Mesenchymal stem cell (in vitro differentiated cells and primary cell): ENCODE measurements around the gene RBMS3.

Source experiments
- DNase-seq: peaks from one replicate; pipeline ENCODE4 v3.0.0-alpha.2; 2013
- H2AFZ ChIP-seq: one replicate; pipeline ENCODE4 v1.6.1; 2013; ENCODE audit warnings: low read depth, mild to moderate bottlenecking, control low read depth, inconsistent platforms, low read length, moderate library complexity
- H2AK5ac ChIP-seq: 2 replicates; pipeline ENCODE4 v1.6.1; 2013; ENCODE audit warnings: low read length, moderate library complexity, mild to moderate bottlenecking, inconsistent platforms; ENCODE audit not compliant: severe bottlenecking
- H2BK120ac ChIP-seq: one replicate; pipeline ENCODE4 v1.6.1; 2013; ENCODE audit warnings: low read depth, mild to moderate bottlenecking, inconsistent platforms, low read length, moderate library complexity
- H2BK12ac ChIP-seq, 2 experiments: one replicate each; pipeline ENCODE4 v1.6.1; 2013; ENCODE audit warnings: inconsistent platforms in 2 of 2, low read length in 2 of 2, mild to moderate bottlenecking in 2 of 2, moderate library complexity in 2 of 2, control low read depth in 1 of 2
- H2BK15ac ChIP-seq: one replicate; pipeline ENCODE4 v1.6.1; 2013; ENCODE audit warnings: mild to moderate bottlenecking, low read depth, inconsistent platforms; ENCODE audit not compliant: poor library complexity, severe bottlenecking
- H2BK5ac ChIP-seq: 2 replicates; pipeline ENCODE4 v1.6.1; 2013; ENCODE audit warnings: low read depth, mild to moderate bottlenecking, low read length, control low read depth, inconsistent platforms; ENCODE audit not compliant: poor library complexity, severe bottlenecking
- H3K14ac ChIP-seq, 2 experiments: one replicate each; pipeline ENCODE4 v1.6.1; 2013; ENCODE audit warnings: inconsistent platforms in 2 of 2, low read length in 2 of 2, control low read depth in 1 of 2, mild to moderate bottlenecking in 1 of 2, moderate library complexity in 1 of 2
- H3K18ac ChIP-seq, 2 experiments: one replicate each; pipeline ENCODE4 v1.6.1; 2013; ENCODE audit warnings: inconsistent platforms in 2 of 2, low read length in 2 of 2, control low read depth in 1 of 2, low read depth in 1 of 2, mild to moderate bottlenecking in 1 of 2
- H3K23ac ChIP-seq, 2 experiments: one replicate each; pipeline ENCODE4 v1.6.1; 2013; ENCODE audit warnings: inconsistent platforms in 2 of 2, low read length in 2 of 2, mild to moderate bottlenecking in 2 of 2, moderate library complexity in 2 of 2, control low read depth in 1 of 2
- H3K27ac ChIP-seq: 2 replicates; pipeline ENCODE4 v1.5.1; 2013; ENCODE audit warnings: mild to moderate bottlenecking, moderate library complexity, low read length, control low read depth, inconsistent platforms; ENCODE audit not compliant: poor library complexity, severe bottlenecking
- H3K27me3 ChIP-seq, 2 experiments: 2 replicates each; pipeline versions ENCODE4 v1.6.1 to v1.7.0; 2013; ENCODE audit warnings: low read length in 2 of 2, mild to moderate bottlenecking in 2 of 2, moderate library complexity in 2 of 2, control low read depth in 1 of 2, inconsistent platforms in 1 of 2; ENCODE audit not compliant: control insufficient read depth in 1 of 2, insufficient read depth in 1 of 2
- H3K36me3 ChIP-seq, 2 experiments: 2 replicates each; pipeline versions ENCODE4 v1.6.1 to v1.7.0; 2013; ENCODE audit warnings: low read length in 2 of 2, control low read depth in 1 of 2, inconsistent platforms in 1 of 2, low read depth in 1 of 2, mild to moderate bottlenecking in 1 of 2; ENCODE audit not compliant: insufficient read depth in 2 of 2, control insufficient read depth in 1 of 2
- H3K4ac ChIP-seq, 2 experiments: one replicate each; pipeline ENCODE4 v1.6.1; 2013; ENCODE audit warnings: inconsistent platforms in 2 of 2, low read length in 2 of 2, mild to moderate bottlenecking in 2 of 2, moderate library complexity in 2 of 2, control low read depth in 1 of 2, low read depth in 1 of 2
- H3K4me1 ChIP-seq: 2 replicates; pipeline ENCODE4 v1.6.1; 2013; ENCODE audit warnings: low read depth, low read length, control low read depth; ENCODE audit not compliant: control insufficient read depth, insufficient read depth
- H3K4me2 ChIP-seq: 2 replicates; pipeline ENCODE4 v1.6.1; 2013; ENCODE audit warnings: low read length, mild to moderate bottlenecking, inconsistent platforms; ENCODE audit not compliant: poor library complexity, severe bottlenecking
- H3K4me3 ChIP-seq, 2 experiments: 2 replicates each; pipeline versions ENCODE4 v1.5.1 to v1.7.0; 2013; ENCODE audit warnings: low read length in 2 of 2, mild to moderate bottlenecking in 2 of 2, control low read depth in 1 of 2, low read depth in 1 of 2; ENCODE audit not compliant: insufficient read depth in 1 of 2
- H3K79me1 ChIP-seq: replicated peaks from 2 replicates; pipeline ENCODE4 v1.6.1; 2013; ENCODE audit warnings: mild to moderate bottlenecking, control low read depth, low read length, inconsistent platforms; ENCODE audit not compliant: poor library complexity, severe bottlenecking
- H3K9ac ChIP-seq: 2 replicates; pipeline ENCODE4 v1.7.0; 2013; ENCODE audit warnings: mild to moderate bottlenecking, low read length, moderate library complexity
- H3K9me3 ChIP-seq: 2 replicates; pipeline ENCODE4 v1.7.0; 2013; ENCODE audit warnings: mild to moderate bottlenecking, low read length; ENCODE audit not compliant: control insufficient read depth
- H4K8ac ChIP-seq: one replicate; pipeline ENCODE4 v1.6.1; 2013; ENCODE audit warnings: inconsistent platforms, mild to moderate bottlenecking, low read length, moderate library complexity
- H4K91ac ChIP-seq: one replicate; pipeline ENCODE4 v1.6.1; 2013; ENCODE audit warnings: mild to moderate bottlenecking, low read length, inconsistent platforms
- WGBS: methylation state at CpG from one replicate; pipeline ENCODE4 v1.1.7; 2013; ENCODE audit warnings: mixed read lengths; 5-methylcytosine and 5-hydroxymethylcytosine counted together

Gene RBMS3

GRCh38 chr3:29481249-29481648 lies 200.4 kb downstream of the RBMS3 start:
- Histone ChIP-seq H4K91ac (no peak overlapping the region), H3K27me3 (no peaks in the 10 kb centered on the region), H3K27ac (no peak overlapping the region), H3K79me1 (peaks cover 18% of the 10 kb centered on the region), H2BK12ac (no peak overlapping the region), H3K23ac (no peak overlapping the region), H3K18ac (no peak overlapping the region), H3K4ac (no peak overlapping the region), H4K8ac (no peak overlapping the region), H3K4me1 (peaks cover 2% of the 10 kb centered on the region), H2AK5ac (no peak overlapping the region), H3K4me2 (no peak overlapping the region), H3K4me3 (no peak overlapping the region), H3K36me3 (no peaks in the 10 kb centered on the region), H2BK15ac (no peak overlapping the region), H2AFZ (no peak overlapping the region), H2BK120ac (no peak overlapping the region), H3K9ac (no peak overlapping the region), H3K14ac (no peak overlapping the region), H3K9me3 (no peaks in the 10 kb centered on the region), H2BK5ac (no peak overlapping the region)
- no peak for DNase-seq
- 96% methylated on average over 1 of the region's 1 CpG for WGBS

- Histone ChIP-seq H3K9ac (no peak overlapping the region), H3K36me3 (no peaks in the 10 kb centered on the region), H2BK5ac (no peak overlapping the region), H2BK15ac (no peak overlapping the region), H4K8ac (no peak overlapping the region), H3K4me1 (peaks cover 2% of the 10 kb centered on the region), H3K79me1 (peaks cover 18% of the 10 kb centered on the region), H3K18ac (no peak overlapping the region), H3K27ac (no peak overlapping the region), H3K23ac (no peak overlapping the region), H3K9me3 (no peaks in the 10 kb centered on the region), H3K4me2 (no peak overlapping the region), H3K4ac (no peak overlapping the region), H3K27me3 (no peaks in the 10 kb centered on the region), H2BK120ac (no peak overlapping the region), H2AK5ac (no peak overlapping the region), H2AFZ (no peak overlapping the region), H2BK12ac (no peak overlapping the region), H4K91ac (no peak overlapping the region), H3K14ac (no peak overlapping the region), H3K4me3 (no peak overlapping the region)
- no peak for DNase-seq
- 100% methylated on average over 2 of the region's 3 CpGs for WGBS
These were observed 201.3 kb downstream of the RBMS3 start for GRCh38 chr3:29481969-29482767.

- Histone ChIP-seq H3K4me3 (no peak overlapping the region), H3K36me3 (peaks cover 0 to 3% of the 10 kb centered on the region in 2 experiments), H3K27me3 (no peaks in the 10 kb centered on the region), H2BK120ac (no peak overlapping the region), H3K18ac (no peak overlapping the region), H3K4ac (no peak overlapping the region), H3K9me3 (no peaks in the 10 kb centered on the region), H3K4me1 (no peaks in the 10 kb centered on the region), H3K14ac (no peak overlapping the region), H2AK5ac (no peak overlapping the region), H2BK5ac (no peak overlapping the region), H3K23ac (no peak overlapping the region), H2BK12ac (no peak overlapping the region), H3K4me2 (no peak overlapping the region), H3K27ac (no peak overlapping the region), H2AFZ (no peak overlapping the region), H4K8ac (no peak overlapping the region), H3K9ac (no peak overlapping the region), H4K91ac (no peak overlapping the region), H2BK15ac (no peak overlapping the region), H3K79me1 (peaks cover 14% of the 10 kb centered on the region)
- no peak for DNase-seq
- 100% methylated on average over 2 of the region's 2 CpGs for WGBS
These were observed 203.8 kb downstream of the RBMS3 start for GRCh38 chr3:29484633-29485032.

GRCh38 chr3:29486096-29486495 lies 205.2 kb downstream of the RBMS3 start:
- no peak overlapping the region for H2BK12ac ChIP-seq
- DNase-seq: peak; percentile 52
- no peaks in the 10 kb centered on the region for H3K4me1 ChIP-seq
- no peak overlapping the region for H2BK120ac ChIP-seq
- H3K14ac ChIP-seq: no peak overlapping the region
- no peak overlapping the region for H4K91ac ChIP-seq
- H2BK15ac ChIP-seq: no peak overlapping the region
- no peak overlapping the region for H3K4me2 ChIP-seq
- H3K4ac ChIP-seq: no peak overlapping the region
- WGBS: 90% methylated on average over 3 of the region's 5 CpGs
- H2AFZ ChIP-seq: no peak overlapping the region
- H3K79me1 ChIP-seq: peaks cover 11% of the 10 kb centered on the region
- H3K23ac ChIP-seq: no peak overlapping the region
- H3K36me3 ChIP-seq: peaks cover 0 to 3% of the 10 kb centered on the region in 2 experiments
- no peak overlapping the region for H4K8ac ChIP-seq
- no peak overlapping the region for H2AK5ac ChIP-seq
- no peak overlapping the region for H3K27ac ChIP-seq
- no peaks in the 10 kb centered on the region for H3K9me3 ChIP-seq
- H3K9ac ChIP-seq: peak overlapping the region; percentile 39
- no peaks in the 10 kb centered on the region for H3K27me3 ChIP-seq
- no peak overlapping the region for H3K4me3 ChIP-seq
- no peak overlapping the region for H3K18ac ChIP-seq
- no peak overlapping the region for H2BK5ac ChIP-seq
